ENCODE measurements around the gene PTPN11.
"Not testable (repeated sequence)": the region's sequence is repeated elsewhere in the genome, so short reads cannot be mapped to it uniquely, and the experiment has no call there.

Gene PTPN11

DNA sequence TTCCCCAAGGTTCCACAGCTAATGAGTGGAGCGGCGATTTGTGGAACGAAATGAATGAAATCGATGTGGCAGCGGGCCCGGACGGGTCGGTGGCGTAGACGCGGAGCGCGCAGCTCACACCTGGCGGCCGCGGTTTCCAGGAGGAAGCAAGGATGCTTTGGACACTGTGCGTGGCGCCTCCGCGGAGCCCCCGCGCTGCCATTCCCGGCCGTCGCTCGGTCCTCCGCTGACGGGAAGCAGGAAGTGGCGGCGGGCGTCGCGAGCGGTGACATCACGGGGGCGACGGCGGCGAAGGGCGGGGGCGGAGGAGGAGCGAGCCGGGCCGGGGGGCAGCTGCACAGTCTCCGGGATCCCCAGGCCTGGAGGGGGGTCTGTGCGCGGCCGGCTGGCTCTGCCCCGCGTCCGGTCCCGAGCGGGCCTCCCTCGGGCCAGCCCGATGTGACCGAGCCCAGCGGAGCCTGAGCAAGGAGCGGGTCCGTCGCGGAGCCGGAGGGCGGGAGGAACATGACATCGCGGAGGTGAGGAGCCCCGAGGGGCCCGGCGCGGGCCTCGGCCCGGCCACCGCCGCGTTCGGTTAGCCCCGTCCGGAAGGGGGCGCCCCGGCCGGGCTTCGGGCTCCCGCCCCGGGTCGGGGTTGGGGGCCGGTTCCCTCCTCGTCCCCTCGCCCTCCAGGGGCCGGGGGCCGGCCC is at the start of gene PTPN11:
PTPN11 (plus strand) TSS at position 340 of the 689 bp plus-strand sequence; CDS start at position 505, 165 bp downstream.
- TF ChIP-seq GATA1 (IDR thresholded peaks at IDR 0.05; ENCODE audit: low read depth, low read length): no peak
- TF ChIP-seq POLR2A (IDR thresholded peaks at IDR 0.05; ENCODE audit: low read length): peak; percentile 97

DNA sequence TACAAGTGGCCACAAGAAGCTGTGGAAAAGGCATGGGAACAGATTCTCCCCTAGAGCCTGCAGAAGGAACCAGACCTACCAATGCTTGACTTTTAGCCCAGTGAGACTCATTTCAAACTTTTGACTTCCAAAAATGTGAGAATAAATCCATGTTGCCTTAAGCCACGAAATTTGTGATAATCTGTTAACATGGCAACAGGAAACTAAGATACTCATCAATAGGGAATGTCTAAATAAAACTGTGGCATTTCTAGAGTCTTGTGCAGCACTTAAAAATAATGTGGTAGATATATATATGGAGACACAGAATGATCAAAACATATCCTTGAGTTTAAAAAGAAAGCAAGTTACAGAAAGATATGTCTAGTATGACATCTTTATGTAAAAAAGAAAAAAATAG is 48.5 kb upstream of the PTPN11 start:
- TF ChIP-seq POLR2A (IDR thresholded peaks at IDR 0.05; ENCODE audit: low read length): no peak
- no peak for TF ChIP-seq GATA1 (IDR thresholded peaks at IDR 0.05; ENCODE audit: low read depth, low read length)

More for the DNA sequence above, at the start of gene PTPN11:
- DNase-seq: peak; percentile 92 to 95

DNA sequence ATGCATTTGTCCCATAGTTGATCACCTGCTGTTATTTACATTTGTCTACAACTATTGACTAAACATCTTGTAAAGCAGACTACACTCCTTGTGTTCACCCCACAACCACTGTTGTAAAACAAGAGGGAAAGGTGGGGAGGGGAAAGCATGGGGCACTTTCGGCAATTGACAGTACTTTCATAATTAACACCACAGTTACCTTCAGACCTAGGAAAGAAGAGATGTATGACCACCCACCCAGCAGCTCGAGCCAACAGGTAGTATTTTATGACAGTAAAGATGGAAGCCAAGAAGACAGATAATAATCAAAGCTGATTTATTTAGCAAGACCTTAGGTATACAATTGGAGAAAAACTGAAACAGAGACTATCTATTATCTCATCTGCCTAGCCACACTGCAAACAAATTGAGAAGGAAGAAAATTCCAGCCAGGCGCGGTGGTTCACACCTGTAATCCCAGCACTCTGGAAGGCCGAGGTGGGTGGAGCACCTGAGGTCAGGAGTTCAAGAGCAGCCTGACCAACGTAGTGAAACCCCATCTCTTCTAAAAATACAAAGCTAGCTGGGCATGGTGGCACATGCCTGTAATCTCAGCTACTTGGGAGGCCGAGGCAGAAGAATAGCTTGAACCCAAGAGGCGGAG is 47.8 kb upstream of the PTPN11 start:
- DNase-seq: no peak
- TF ChIP-seq GATA1 (IDR thresholded peaks at IDR 0.05; ENCODE audit: low read depth, low read length) (no peak), POLR2A (IDR thresholded peaks at IDR 0.05; ENCODE audit: low read length) (no peak)

More for the DNA sequence above, 48.5 kb upstream of the PTPN11 start:
- DNase-seq: no peak

DNA sequence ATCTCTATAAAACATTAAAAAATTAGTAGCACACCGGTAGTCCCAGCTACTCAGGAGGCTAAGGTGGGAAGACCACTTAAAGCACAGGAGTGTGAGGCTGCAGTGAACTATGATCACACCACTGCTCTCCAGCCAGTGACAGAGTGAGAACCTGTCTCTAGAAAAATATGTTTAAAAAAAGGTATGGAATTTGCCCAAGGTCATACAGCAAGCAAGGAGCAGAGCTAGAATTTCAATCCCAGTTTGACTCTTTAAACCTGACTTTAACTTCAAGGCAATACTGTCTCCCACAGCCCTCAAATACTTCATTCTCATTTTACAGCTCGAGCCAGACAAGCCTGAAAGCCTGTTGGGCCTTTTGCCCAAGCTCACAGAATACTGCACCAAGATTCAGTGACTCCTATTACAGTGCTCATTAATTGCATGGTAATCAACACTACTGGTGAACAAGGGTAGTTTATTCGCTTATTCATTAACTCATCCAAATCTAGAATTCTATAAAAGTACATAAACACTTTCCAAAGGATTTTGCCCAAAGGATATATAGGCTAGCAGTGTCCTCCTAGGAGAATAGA is 44.5 kb upstream of the PTPN11 start:
- DNase-seq: no peak
- TF ChIP-seq POLR2A (IDR thresholded peaks at IDR 0.05; ENCODE audit: low read length): no peak
- TF ChIP-seq GATA1 (IDR thresholded peaks at IDR 0.05; ENCODE audit: low read depth, low read length): no peak

DNA sequence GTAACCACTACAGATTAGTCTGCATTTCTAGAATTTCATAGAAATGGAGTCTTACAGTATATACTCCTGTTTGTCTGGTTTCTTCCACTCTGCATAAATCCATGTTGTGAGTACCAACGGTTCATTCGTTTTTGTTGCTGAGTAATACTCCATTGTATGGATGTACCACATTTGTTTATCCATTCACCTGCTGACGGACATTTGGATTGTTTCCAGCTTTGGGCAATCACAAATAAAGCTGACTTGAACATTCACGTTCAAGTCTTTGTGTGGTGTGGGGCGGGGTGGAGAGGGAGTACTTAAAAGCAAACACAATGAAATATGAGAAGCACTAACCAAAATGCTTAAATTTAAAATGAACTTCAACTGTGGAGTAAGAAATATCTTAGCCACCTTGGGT is 43.6 kb upstream of the PTPN11 start:
- TF ChIP-seq POLR2A (IDR thresholded peaks at IDR 0.05; ENCODE audit: low read length) (no peak), GATA1 (IDR thresholded peaks at IDR 0.05; ENCODE audit: low read depth, low read length) (no peak)
- DNase-seq: no peak

DNA sequence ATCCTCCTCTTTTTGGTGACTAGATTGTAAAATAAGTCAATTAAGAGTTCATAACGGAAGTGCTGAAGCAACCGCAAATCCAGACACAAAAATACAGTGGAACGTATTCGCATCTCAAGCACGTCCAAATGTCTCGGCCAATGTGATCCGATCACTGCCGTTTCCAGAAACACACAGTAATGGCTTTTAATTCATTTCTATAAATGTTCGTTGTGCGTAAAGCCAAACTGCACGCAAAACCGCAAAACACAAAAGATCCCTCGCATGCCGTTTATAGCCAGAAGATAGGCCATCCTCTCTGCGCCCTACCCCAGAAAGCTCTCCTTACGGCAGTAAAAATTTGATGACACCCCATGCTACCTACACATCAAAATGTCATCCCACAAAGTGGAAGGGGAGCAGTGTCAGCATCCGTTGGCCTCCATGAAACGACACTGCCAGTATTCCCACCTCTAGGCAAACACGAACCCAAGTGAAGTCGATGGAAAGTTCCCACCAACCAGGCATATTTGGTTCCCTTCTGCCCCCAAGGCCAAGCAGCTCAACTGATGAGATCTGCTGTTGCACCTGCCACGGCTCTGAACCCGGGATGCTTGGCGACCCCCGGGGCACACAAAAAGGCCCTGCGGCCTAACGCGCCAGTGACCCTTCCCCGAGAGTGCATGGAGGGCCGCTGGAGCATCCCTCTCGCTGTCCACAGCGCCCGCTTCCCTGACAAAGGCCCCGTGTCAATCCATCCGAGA is 37.9 kb upstream of the PTPN11 start:
- TF ChIP-seq POLR2A (IDR thresholded peaks at IDR 0.05; ENCODE audit: low read length): no peak
- TF ChIP-seq GATA1 (IDR thresholded peaks at IDR 0.05; ENCODE audit: low read depth, low read length): no peak
- peak in 1 of 2 experiments; percentile 52 for DNase-seq

DNA sequence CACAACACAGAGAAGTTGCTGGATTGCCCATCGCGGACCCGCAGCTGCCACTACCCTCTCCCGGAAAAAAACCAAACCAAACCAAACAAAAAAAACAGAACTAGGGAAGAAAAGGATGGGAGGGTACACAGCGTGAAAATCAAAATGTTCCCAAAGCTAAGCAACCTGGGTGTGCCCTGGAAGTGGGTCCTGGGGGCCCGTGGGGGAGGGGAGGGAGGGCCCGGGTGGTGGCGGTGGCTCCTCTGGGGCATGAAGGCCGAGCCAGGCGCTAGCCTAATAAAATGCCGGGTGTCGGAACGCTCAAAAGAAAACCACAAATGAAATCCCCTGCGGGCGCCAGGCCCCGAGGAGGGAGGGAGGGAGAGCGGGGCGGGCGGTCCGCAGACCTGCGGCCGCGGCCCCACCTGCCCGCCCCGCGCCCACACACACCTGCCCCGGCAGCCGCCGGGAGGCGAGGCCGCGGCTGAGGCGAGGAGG is 37.3 kb upstream of the PTPN11 start:
- TF ChIP-seq POLR2A (IDR thresholded peaks at IDR 0.05; ENCODE audit: low read length) (no peak), GATA1 (IDR thresholded peaks at IDR 0.05; ENCODE audit: low read depth, low read length) (no peak)
- peak; percentile 58 to 73 for DNase-seq

DNA sequence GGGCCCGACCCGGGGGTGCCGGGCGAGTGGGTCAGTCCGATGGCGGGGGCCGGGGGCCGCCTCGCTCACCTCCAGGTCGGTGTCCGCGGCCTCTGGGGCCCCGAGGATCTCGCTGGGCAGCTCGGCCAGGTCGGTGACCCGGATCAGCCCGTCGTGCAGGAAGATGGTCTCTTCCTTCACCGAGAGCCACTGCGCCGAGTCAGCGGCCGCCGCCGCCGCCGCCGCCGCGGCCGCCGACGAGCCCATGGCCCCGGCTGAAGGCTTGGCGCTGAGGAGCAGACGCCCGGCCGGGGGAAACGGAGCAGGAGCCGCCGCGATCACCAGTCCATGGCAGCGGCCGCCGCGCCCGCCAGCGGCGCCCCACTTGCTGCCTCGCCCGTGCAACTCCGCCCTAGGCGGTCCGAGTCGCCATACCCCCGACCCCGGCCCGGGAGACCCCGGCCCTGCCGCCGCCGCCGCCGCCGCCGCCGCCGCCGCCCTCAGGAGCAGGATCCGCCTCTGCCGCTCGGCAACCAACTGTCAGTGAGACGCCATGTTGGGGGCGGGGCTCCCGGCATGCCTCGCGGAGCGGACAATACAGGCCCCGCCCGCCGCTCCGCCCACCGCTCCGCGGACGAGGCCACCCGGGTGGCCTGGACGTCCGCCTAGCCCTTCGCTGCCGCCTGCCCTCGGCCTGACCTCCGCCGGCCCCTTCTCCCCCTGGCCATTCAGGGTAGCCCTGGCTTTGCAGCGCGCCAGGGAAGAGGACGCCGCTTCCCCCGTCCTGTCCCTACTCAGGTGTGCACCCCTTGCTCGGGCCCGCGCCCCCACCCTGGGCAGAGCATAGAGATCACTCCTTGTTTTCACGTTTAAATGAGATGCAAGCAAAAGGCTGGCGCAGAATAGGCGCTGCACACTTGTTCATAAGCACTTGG is 36.6 kb upstream of the PTPN11 start, which contains the start of gene HECTD4:
HECTD4 (minus strand) TSS at position 549 of the 914 bp plus-strand sequence; CDS start at position 246, 303 bp downstream.
- TF ChIP-seq GATA1 (IDR thresholded peaks at IDR 0.05; ENCODE audit: low read depth, low read length): no peak
- peak; percentile 90 for TF ChIP-seq POLR2A (IDR thresholded peaks at IDR 0.05; ENCODE audit: low read length)
- peak; percentile 93 to 96 for DNase-seq

DNA sequence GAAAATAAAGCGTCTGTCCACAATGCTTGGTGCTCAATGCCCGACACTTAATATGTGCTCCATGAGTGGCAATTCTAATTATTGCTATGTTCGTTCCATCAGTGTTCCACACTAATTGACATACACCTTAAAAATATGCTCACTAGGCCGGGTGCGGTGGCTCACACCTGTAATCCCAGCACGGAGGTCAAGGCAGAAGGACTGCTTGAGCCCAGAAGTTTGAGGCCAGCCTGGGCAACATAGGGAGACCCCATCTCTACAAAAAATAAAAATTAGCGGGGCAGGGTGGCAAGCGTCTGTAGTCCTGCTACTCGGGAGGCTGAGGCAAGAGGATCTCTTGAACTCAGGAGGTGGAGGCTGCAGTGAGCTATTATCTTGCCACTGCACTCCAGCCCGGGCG is 35.9 kb upstream of the PTPN11 start:
- no peak for DNase-seq
- no peak for TF ChIP-seq GATA1 (IDR thresholded peaks at IDR 0.05; ENCODE audit: low read depth, low read length)
- no peak for TF ChIP-seq POLR2A (IDR thresholded peaks at IDR 0.05; ENCODE audit: low read length)

- TF ChIP-seq GATA1 (IDR thresholded peaks at IDR 0.05; ENCODE audit: low read depth, low read length): no peak
- peak; percentile 53 for TF ChIP-seq POLR2A (IDR thresholded peaks at IDR 0.05; ENCODE audit: low read length)
- peak; percentile 95 to 97 for DNase-seq
Observed at GRCh38 chr12:112386726-112387125, 32.0 kb upstream of the PTPN11 start.

DNA sequence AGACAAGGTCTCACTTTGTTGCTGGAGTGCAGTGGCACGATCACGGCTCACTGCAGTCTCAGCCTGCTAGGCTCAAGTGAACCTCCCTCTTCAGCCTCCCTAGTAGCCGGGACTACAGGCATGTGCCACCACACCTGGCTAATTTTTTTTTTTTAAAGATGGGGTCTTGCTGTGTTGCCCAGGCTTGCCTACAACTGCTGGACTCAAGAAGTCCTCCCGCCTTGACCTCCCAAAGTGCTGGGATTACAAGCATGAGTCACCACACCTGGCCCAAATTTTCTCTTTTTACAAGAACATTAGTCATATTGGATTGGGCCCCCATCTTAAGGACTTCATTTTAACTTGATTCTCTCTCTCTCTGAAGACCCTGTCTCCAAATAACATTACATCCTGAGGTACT is 29.5 kb upstream of the PTPN11 start:
- DNase-seq: no peak
- TF ChIP-seq POLR2A (IDR thresholded peaks at IDR 0.05; ENCODE audit: low read length): no peak
- TF ChIP-seq GATA1 (IDR thresholded peaks at IDR 0.05; ENCODE audit: low read depth, low read length): no peak

- DNase-seq: not testable (repeated sequence)
Observed at GRCh38 chr12:112389922-112390654, 28.7 kb upstream of the PTPN11 start.

Data from erythroblast (primary cell).